ENCODE measurements around the gene ITK. TPM values are rescaled to one million over a fixed set of nuclear protein-coding genes. Genes with fewer than 3 reads are reported as not detected.

Gene ITK
- total and polyA plus RNA-seq, 9 donors = 0.35 to 2.1 (median 1.5) TPM

- Histone ChIP-seq H3K4me3 (no peak overlapping the region), H3K9me3 (no peaks in the 10 kb centered on the region), H3K4me1 (ENCODE audit: insufficient read depth) (no peaks in the 10 kb centered on the region), H3K27me3 (no peaks in the 10 kb centered on the region), H3K36me3 (no peaks in the 10 kb centered on the region), H3K27ac (no peak overlapping the region)
- 75 to 81% (median 79%) methylated on average over 3 of the region's 3 CpGs for WGBS, 3 donors
- TF ChIP-seq POLR2A (IDR thresholded peaks at IDR 0.05) (no peak), CTCF (IDR thresholded peaks at IDR 0.05) (no peak), EP300 (IDR thresholded peaks at IDR 0.05) (no peak)
- no peak for DNase-seq
- intact Hi-C loops (cut with DNase I) = no loop called here
Measured at GRCh38 chr5:157267025-157267424, 86.4 kb downstream of the ITK start.

GRCh38 chr5:157267761-157268480, 87.3 kb downstream of the ITK start:
- Histone ChIP-seq H3K9me3 (no peaks in the 10 kb centered on the region), H3K27me3 (no peaks in the 10 kb centered on the region), H3K4me3 (no peak overlapping the region), H3K36me3 (no peaks in the 10 kb centered on the region), H3K4me1 (ENCODE audit: insufficient read depth) (no peaks in the 10 kb centered on the region), H3K27ac (no peak overlapping the region)
- intact Hi-C loops (cut with DNase I) = no loop called here
- TF ChIP-seq POLR2A (IDR thresholded peaks at IDR 0.05) = no peak
- no peak for TF ChIP-seq EP300 (IDR thresholded peaks at IDR 0.05)
- WGBS, 3 donors = 81 to 84% (median 81%) methylated on average over 8 of the region's 8 CpGs
- no peak for DNase-seq

GRCh38 chr5:157269165-157269671, 88.6 kb downstream of the ITK start:
- H3K36me3 ChIP-seq = no peaks in the 10 kb centered on the region
- WGBS, 3 donors = 77 to 83% (median 82%) methylated on average over 6 of the region's 6 CpGs
- no peak for DNase-seq
- H3K27me3 ChIP-seq = no peaks in the 10 kb centered on the region
- H3K9me3 ChIP-seq = no peaks in the 10 kb centered on the region
- H3K4me3 ChIP-seq = no peak overlapping the region
- no peaks in the 10 kb centered on the region for H3K4me1 ChIP-seq (ENCODE audit: insufficient read depth)
- TF ChIP-seq EP300 (IDR thresholded peaks at IDR 0.05) = no peak
- TF ChIP-seq CTCF (IDR thresholded peaks at IDR 0.05) = no peak
- no peak for TF ChIP-seq POLR2A (IDR thresholded peaks at IDR 0.05)
- intact Hi-C loops (cut with DNase I) = no loop called here
- no peak overlapping the region for H3K27ac ChIP-seq

GRCh38 chr5:157269761-157270272, 89.2 kb downstream of the ITK start:
- H3K4me1 ChIP-seq (ENCODE audit: insufficient read depth) = no peaks in the 10 kb centered on the region
- H3K27ac ChIP-seq = no peak overlapping the region
- intact Hi-C loops (cut with DNase I) = no loop called here
- 90 to 96% (median 94%) methylated on average over 4 of the region's 4 CpGs for WGBS, 3 donors
- no peaks in the 10 kb centered on the region for H3K27me3 ChIP-seq
- DNase-seq = no peak
- no peaks in the 10 kb centered on the region for H3K9me3 ChIP-seq
- H3K4me3 ChIP-seq = no peak overlapping the region
- no peak for TF ChIP-seq CTCF (IDR thresholded peaks at IDR 0.05)
- TF ChIP-seq EP300 (IDR thresholded peaks at IDR 0.05) = no peak
- no peak for TF ChIP-seq POLR2A (IDR thresholded peaks at IDR 0.05)
- H3K36me3 ChIP-seq = no peaks in the 10 kb centered on the region

- no peak for DNase-seq
- Histone ChIP-seq H3K36me3 (no peaks in the 10 kb centered on the region), H3K4me3 (no peak overlapping the region), H3K4me1 (ENCODE audit: insufficient read depth) (no peaks in the 10 kb centered on the region), H3K9me3 (no peaks in the 10 kb centered on the region), H3K27ac (no peak overlapping the region), H3K27me3 (no peaks in the 10 kb centered on the region)
- intact Hi-C loops (cut with DNase I) = no loop called here
- TF ChIP-seq CTCF (IDR thresholded peaks at IDR 0.05) = no peak
- TF ChIP-seq POLR2A (IDR thresholded peaks at IDR 0.05) = no peak
- no peak for TF ChIP-seq EP300 (IDR thresholded peaks at IDR 0.05)
- WGBS, 3 donors = 60 to 74% (median 70%) methylated on average over 3 of the region's 3 CpGs
Measured at GRCh38 chr5:157270771-157271170, 90.1 kb downstream of the ITK start.
